BLaER1 treated with 17β-estradiol and CSF1 and Interleukin-3, amounts not matched to agents 10 nM and 100 nM (cell line): Measurements from ENCODE around the gene ATG7.
A peak's percentile ranks its signal among the peaks of the same experiment; 100 is the strongest.

Source experiments
- H3K27ac ChIP-seq, 11 experiments: shearing (Covaris generic); formaldehyde crosslinking; 2 replicates each; pipeline ENCODE4 v1.8.1; 2022
- H3K27me3 ChIP-seq, 11 experiments: shearing (Covaris generic); formaldehyde crosslinking; 2 replicates each; pipeline ENCODE4 v1.8.1; 2022
- H3K36me3 ChIP-seq, 11 experiments: shearing (Covaris generic); formaldehyde crosslinking; 2 replicates each; pipeline ENCODE4 v1.8.1; 2022
- H3K4me1 ChIP-seq, 10 experiments: shearing (Covaris generic); formaldehyde crosslinking; 2 replicates each; pipeline ENCODE4 v1.8.1; 2022
- H3K4me2 ChIP-seq, 11 experiments: shearing (Covaris generic); formaldehyde crosslinking; 2 replicates each; pipeline ENCODE4 v1.8.1; 2022
- H3K4me3 ChIP-seq, 10 experiments: shearing (Covaris generic); formaldehyde crosslinking; 2 replicates each; pipeline ENCODE4 v1.8.1; 2022
- H3K9ac ChIP-seq, 11 experiments: shearing (Covaris generic); formaldehyde crosslinking; 2 replicates each; pipeline ENCODE4 v1.8.1; 2022
- H3K9me3 ChIP-seq, 11 experiments: shearing (Covaris generic); formaldehyde crosslinking; replicated peaks in 1 of 11; 2 replicates each; pipeline ENCODE4 v1.8.1; 2022
- H4K20me1 ChIP-seq, 11 experiments: shearing (Covaris generic); formaldehyde crosslinking; 2 replicates each; pipeline ENCODE4 v1.8.1; 2022
- Cebpa-rat ChIP-seq, 11 experiments: shearing (Covaris generic); IDR thresholded peaks; 2 replicates each; pipeline ENCODE4 v1.8.1; 2022

The ATG7 gene

GRCh38 chr3:11578169-11578568, 306.0 kb downstream of the ATG7 start:
- peaks cover 0 to 5% (median 0%) of the 10 kb centered on the region in 11 experiments; a peak in 1 of 22 replicates for H3K9me3 ChIP-seq
- H3K9ac ChIP-seq, result no peak overlapping the region
- H3K4me3 ChIP-seq, result no peak overlapping the region
- H3K36me3 ChIP-seq, result peaks cover 40 to 71% (median 63%) of the 10 kb centered on the region in 11 experiments
- peak overlapping the region in 7 of 11 experiments; percentile 6 to 65 (median 47); a peak in 10 of 22 replicates for H3K4me2 ChIP-seq
- H3K27me3 ChIP-seq, result no peaks in the 10 kb centered on the region
- H3K27ac ChIP-seq, result no peak overlapping the region
- H4K20me1 ChIP-seq, result peaks cover 97 to 100% (median 100%) of the 10 kb centered on the region in 11 experiments
- no peak for TF ChIP-seq Cebpa-rat (IDR thresholded peaks at IDR 0.05)
- peaks cover 31 to 60% (median 43%) of the 10 kb centered on the region in 10 experiments for H3K4me1 ChIP-seq

GRCh38 chr3:11580645-11581044, 308.4 kb downstream of the ATG7 start:
- peaks cover 98 to 100% (median 100%) of the 10 kb centered on the region in 11 experiments for H4K20me1 ChIP-seq
- no peak overlapping the region for H3K27ac ChIP-seq
- H3K4me3 ChIP-seq, result no peak overlapping the region
- H3K4me2 ChIP-seq, result no peak overlapping the region
- no peaks in the 10 kb centered on the region for H3K27me3 ChIP-seq
- H3K9me3 ChIP-seq, result peaks cover 0 to 5% (median 0%) of the 10 kb centered on the region in 11 experiments; a peak in 1 of 22 replicates
- TF ChIP-seq Cebpa-rat (IDR thresholded peaks at IDR 0.05), result no peak
- H3K36me3 ChIP-seq, result peaks cover 17 to 49% (median 43%) of the 10 kb centered on the region in 11 experiments
- H3K9ac ChIP-seq, result no peak overlapping the region
- H3K4me1 ChIP-seq, result peaks cover 56 to 85% (median 65%) of the 10 kb centered on the region in 10 experiments

GRCh38 chr3:11581237-11582190, 309.3 kb downstream of the ATG7 start:
- Histone ChIP-seq H3K4me3 (peak overlapping the region in 8 of 10 experiments; percentile 1 to 51 (median 24); a peak in 8 of 20 replicates), H3K9ac (peak overlapping the region in 10 of 11 experiments; percentile 26 to 72 (median 52); a peak in 17 of 22 replicates), H3K27me3 (no peaks in the 10 kb centered on the region), H3K36me3 (peaks cover 18 to 52% (median 44%) of the 10 kb centered on the region in 11 experiments), H3K9me3 (peaks cover 0 to 5% (median 0%) of the 10 kb centered on the region in 11 experiments; a peak in 1 of 22 replicates), H3K4me1 (peaks cover 56 to 83% (median 67%) of the 10 kb centered on the region in 10 experiments), H3K27ac (peak overlapping the region in 9 of 11 experiments; percentile 5 to 60 (median 31); a peak in 15 of 22 replicates), H4K20me1 (peaks cover 98 to 100% (median 100%) of the 10 kb centered on the region in 11 experiments), H3K4me2 (peak overlapping the region; percentile 68 to 96 (median 84))
- no peak for TF ChIP-seq Cebpa-rat (IDR thresholded peaks at IDR 0.05)

- Histone ChIP-seq H3K9ac (peak overlapping the region; percentile 26 to 72 (median 52); a peak in 18 of 22 replicates), H3K27me3 (no peaks in the 10 kb centered on the region), H3K27ac (peak overlapping the region in 10 of 11 experiments; percentile 5 to 60 (median 29); a peak in 17 of 22 replicates), H3K4me1 (peaks cover 52 to 83% (median 61%) of the 10 kb centered on the region in 10 experiments), H3K4me3 (peak overlapping the region in 9 of 10 experiments; percentile 1 to 51 (median 17); a peak in 11 of 20 replicates), H3K9me3 (peaks cover 0 to 5% (median 0%) of the 10 kb centered on the region in 11 experiments; a peak in 1 of 22 replicates), H3K36me3 (peaks cover 25 to 55% (median 46%) of the 10 kb centered on the region in 11 experiments), H3K4me2 (peak overlapping the region; percentile 68 to 96 (median 84)), H4K20me1 (peaks cover 98 to 100% (median 100%) of the 10 kb centered on the region in 11 experiments)
- peak in 1 of 11 experiments; percentile 64; a peak in 1 of 22 replicates for TF ChIP-seq Cebpa-rat (IDR thresholded peaks at IDR 0.05)
Measured at GRCh38 chr3:11582191-11582968, 310.2 kb downstream of the ATG7 start.

- Histone ChIP-seq H4K20me1 (peaks cover 98 to 100% (median 100%) of the 10 kb centered on the region in 11 experiments), H3K27ac (peak overlapping the region in 5 of 11 experiments; percentile 1 to 60 (median 46); a peak in 8 of 22 replicates), H3K4me3 (peak overlapping the region in 3 of 10 experiments; percentile 4 to 31 (median 6); a peak in 2 of 20 replicates), H3K27me3 (no peaks in the 10 kb centered on the region), H3K36me3 (peaks cover 33 to 61% (median 54%) of the 10 kb centered on the region in 11 experiments), H3K4me2 (peak overlapping the region; percentile 68 to 96 (median 84)), H3K9ac (peak overlapping the region in 5 of 11 experiments; percentile 43 to 72 (median 60); a peak in 7 of 22 replicates), H3K9me3 (peaks cover 0 to 5% (median 0%) of the 10 kb centered on the region in 11 experiments; a peak in 1 of 22 replicates), H3K4me1 (peaks cover 43 to 78% (median 56%) of the 10 kb centered on the region in 10 experiments)
- no peak for TF ChIP-seq Cebpa-rat (IDR thresholded peaks at IDR 0.05)
Measured at GRCh38 chr3:11583235-11583634, 311.0 kb downstream of the ATG7 start.

- peak overlapping the region in 4 of 11 experiments; percentile 40 to 72 (median 52); a peak in 4 of 22 replicates for H3K9ac ChIP-seq
- no peak for TF ChIP-seq Cebpa-rat (IDR thresholded peaks at IDR 0.05)
- H4K20me1 ChIP-seq, result peaks cover 99 to 100% (median 100%) of the 10 kb centered on the region in 11 experiments
- peaks cover 38 to 65% (median 58%) of the 10 kb centered on the region in 11 experiments for H3K36me3 ChIP-seq
- H3K9me3 ChIP-seq, result peaks cover 0 to 5% (median 0%) of the 10 kb centered on the region in 11 experiments; a peak in 1 of 22 replicates
- H3K4me1 ChIP-seq, result peaks cover 42 to 80% (median 60%) of the 10 kb centered on the region in 10 experiments
- no peak overlapping the region for H3K4me3 ChIP-seq
- H3K27ac ChIP-seq, result peak overlapping the region in 3 of 11 experiments; percentile 11 to 60 (median 57); a peak in 4 of 22 replicates
- no peaks in the 10 kb centered on the region for H3K27me3 ChIP-seq
- H3K4me2 ChIP-seq, result peak overlapping the region; percentile 68 to 96 (median 84)
Measured at GRCh38 chr3:11583638-11584046, 311.4 kb downstream of the ATG7 start.

- peaks cover 100% of the 10 kb centered on the region in 11 experiments for H4K20me1 ChIP-seq
- H3K4me2 ChIP-seq, result peak overlapping the region in 10 of 11 experiments; percentile 22 to 90 (median 76); a peak in 13 of 22 replicates
- no peak for TF ChIP-seq Cebpa-rat (IDR thresholded peaks at IDR 0.05)
- H3K27me3 ChIP-seq, result no peaks in the 10 kb centered on the region
- H3K4me1 ChIP-seq, result peaks cover 42 to 80% (median 67%) of the 10 kb centered on the region in 10 experiments
- H3K27ac ChIP-seq, result no peak overlapping the region
- H3K9me3 ChIP-seq, result peaks cover 0 to 5% (median 0%) of the 10 kb centered on the region in 11 experiments; a peak in 1 of 22 replicates
- H3K4me3 ChIP-seq, result no peak overlapping the region
- H3K9ac ChIP-seq, result no peak overlapping the region
- peaks cover 41 to 69% (median 62%) of the 10 kb centered on the region in 11 experiments for H3K36me3 ChIP-seq
Measured at GRCh38 chr3:11584570-11584969, 312.4 kb downstream of the ATG7 start.

- Histone ChIP-seq H3K4me3 (no peak overlapping the region), H3K9me3 (no peaks in the 10 kb centered on the region), H3K36me3 (peaks cover 36 to 78% (median 72%) of the 10 kb centered on the region in 11 experiments), H3K27ac (no peak overlapping the region), H4K20me1 (peaks cover 100% of the 10 kb centered on the region in 11 experiments), H3K27me3 (no peaks in the 10 kb centered on the region), H3K4me2 (no peak overlapping the region), H3K4me1 (peaks cover 34 to 86% (median 58%) of the 10 kb centered on the region in 10 experiments), H3K9ac (no peak overlapping the region)
- TF ChIP-seq Cebpa-rat (IDR thresholded peaks at IDR 0.05), result no peak
Measured at GRCh38 chr3:11587766-11588165, 315.6 kb downstream of the ATG7 start.
